Measurements from ENCODE around the gene SERPINB6. TPM values are rescaled to one million over a fixed set of nuclear protein-coding genes. Genes with fewer than 3 reads are reported as not detected.

The SERPINB6 gene
- total RNA-seq (2012; rRNA removed): 37.1 and 60.3 TPM in 2 replicates
- polyA plus RNA-seq (2012; rRNA removed): 78.7 and 91.1 TPM in 2 replicates
- 74.7 and 123 TPM in 2 replicates for polyA plus RNA-seq (2012; cell fraction: cytosol; rRNA removed)
- polyA plus RNA-seq (2012; cell fraction: nucleus; rRNA removed; ENCODE audit: low replicate concordance): 93.6 and 162 TPM in 2 replicates
- percentile 88 among the genes with signal in this experiment for Bru-seq, nascent RNA
- percentile 94 among the genes with signal in this experiment for BruChase-seq, experiment 1, labeled RNA remaining after a 6-hour chase
- BruChase-seq, experiment 2, labeled RNA remaining after a 2-hour chase: percentile 97 among the genes with signal in this experiment
- long read RNA-seq, transcript SERPINB6-205 (7 exons, 1,315 nt): major isoform, 75 of 160 reads
- long read RNA-seq, transcript SERPINB6-210 (7 exons, 1,638 nt): minor isoform, 14 of 160 reads
- long read RNA-seq, transcript SERPINB6-206 (7 exons, 1,375 nt): minor isoform, 10 of 160 reads
- long read RNA-seq, transcript SERPINB6-204 (7 exons, 1,370 nt): minor isoform, 38 of 160 reads
- long read RNA-seq, partial matches to known transcripts: 5 of 160 reads
- long read RNA-seq, other reads (novel, unspliced or antisense): 14 of 160 reads

DNA sequence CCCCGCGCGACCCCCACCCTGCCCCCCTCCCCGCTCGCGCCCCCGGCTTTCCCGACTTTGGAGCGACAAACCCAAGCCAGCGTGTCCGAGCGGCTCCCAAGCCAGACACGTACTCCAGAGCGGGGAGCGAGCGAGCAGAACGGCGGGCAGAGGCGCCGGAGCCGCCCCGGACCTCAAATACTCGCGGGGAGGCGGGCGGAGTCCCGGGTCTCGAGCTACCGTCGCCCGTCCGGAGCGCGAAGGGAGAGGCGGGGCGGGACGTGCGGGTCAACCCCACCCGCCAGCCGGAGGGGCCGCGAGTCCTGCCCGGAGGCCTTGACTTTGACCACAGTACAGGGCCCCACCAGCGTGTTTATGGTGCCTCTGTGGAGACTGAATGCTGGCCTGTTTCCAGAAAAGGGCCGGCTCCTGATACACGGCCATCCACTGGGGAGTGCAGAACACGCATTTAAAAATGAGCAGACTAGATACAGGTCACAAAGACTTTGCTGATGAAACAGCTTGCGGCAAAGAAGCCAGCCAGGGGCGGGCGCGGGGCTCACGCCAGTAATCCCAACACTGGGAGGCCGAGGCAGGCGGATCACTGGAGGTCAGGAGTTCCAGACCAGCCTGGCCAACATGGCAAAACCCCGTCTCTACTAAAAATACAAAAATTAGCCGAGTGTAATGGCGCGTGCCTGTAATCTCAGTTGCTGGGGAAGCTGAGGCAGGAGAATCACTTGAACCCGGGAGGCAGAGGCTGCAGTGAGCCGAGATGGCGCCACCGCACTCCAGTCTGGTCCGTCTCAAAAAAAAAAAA is at the start of gene SERPINB6:
Gene SERPINB6, minus strand, starts transcription at position 148 of the 799 bp plus-strand sequence. CDS start 12,235 bp downstream, outside the sequence.
- CTCF ChIA-PET: interaction anchor here (0.7 to 1.0 kb wide), 3 partner anchors 17 to 201 kb away, joined by 3 to 6 read pairs (median 3); no protein-coding TSS in a partner anchor
- POLR2A ChIA-PET (ENCODE audit: unreplicated experiment): interaction anchor here (0.6 to 1.2 kb wide), 4 partner anchors 16 to 283 kb away, joined by 3 to 6 read pairs (median 4); no protein-coding TSS in a partner anchor
- Histone ChIP-seq H3K56ac (ENCODE audit: extremely low read depth, insufficient read depth, low read length) (peak within 1 kb of the TSS; percentile 90), H3K27ac (ENCODE audit: insufficient read depth, low read length) (peak within 1 kb of the TSS; percentile 78), H3K14ac (replicated peaks; ENCODE audit: low read depth, low read length) (peak within 1 kb of the TSS; percentile 89), H3K36me3 (ENCODE audit: control insufficient read depth, insufficient read depth, low read length) (no peaks in the 10 kb centered on the region), H3K23ac (ENCODE audit: low read depth, low read length) (peak within 1 kb of the TSS; percentile 69), H2AK5ac (ENCODE audit: low read depth, low read length) (peak within 1 kb of the TSS; percentile 77), H2AK9ac (replicated peaks; ENCODE audit: low read depth, low read length, poor library complexity) (peak within 1 kb of the TSS; percentile 83), H2BK5ac (ENCODE audit: low read depth, low read length, poor library complexity, severe bottlenecking) (peak within 1 kb of the TSS; percentile 51), H2BK15ac (ENCODE audit: low read depth, low read length) (peak within 1 kb of the TSS; percentile 27; the same call in 1 of the 3 replicates), H3K9me1 (ENCODE audit: insufficient read depth, low read length) (peaks cover 3% of the 10 kb centered on the region; the same call in 1 of the 2 replicates), H3K4me3 (ENCODE audit: insufficient read depth, low read depth, low read length) (peak within 1 kb of the TSS; percentile 42), H3K27me3 (ENCODE audit: control insufficient read depth, insufficient read depth, low read length) (no peaks in the 10 kb centered on the region), H2BK20ac (ENCODE audit: low read depth, low read length) (peak within 1 kb of the TSS; percentile 27; the same call in 1 of the 2 replicates), H4K91ac (ENCODE audit: insufficient read depth, low read depth, low read length) (peak within 1 kb of the TSS; percentile 79), H3K4me1 (ENCODE audit: control insufficient read depth, insufficient read depth, low read length) (peaks cover 6% of the 10 kb centered on the region), H4K8ac (ENCODE audit: low read depth in 2 of 2, low read length in 2 of 2) (peak within 1 kb of the TSS; percentile 72 to 86), H3K4me2 (ENCODE audit: low read depth, low read length) (peak within 1 kb of the TSS; percentile 73), H2AFZ (replicated peaks; ENCODE audit: low read length, poor library complexity) (peak within 1 kb of the TSS; percentile 86), H3K18ac (ENCODE audit: low read depth, low read length) (peak within 1 kb of the TSS; percentile 11), H3K4ac (ENCODE audit: low read depth, low read length) (peak within 1 kb of the TSS; percentile 83), H3K9ac (ENCODE audit: low read depth, low read length) (peak within 1 kb of the TSS; percentile 64), H4K5ac (ENCODE audit: low read depth, low read length) (peak within 1 kb of the TSS; percentile 50), H4K20me1 (ENCODE audit: insufficient read depth, low read length) (peaks cover 18% of the 10 kb centered on the region; the same call in 1 of the 2 replicates), H3K79me1 (ENCODE audit: low read depth in 1 of 2, low read length in 2 of 2) (peaks cover 11 to 55% of the 10 kb centered on the region in 2 experiments; a peak in 3 of 4 replicates), H2BK120ac (ENCODE audit: low read depth, low read length) (peak within 1 kb of the TSS; percentile 86; the same call in 1 of the 2 replicates), H3K9me3 (ENCODE audit: control insufficient read depth, insufficient read depth, low read length) (no peaks in the 10 kb centered on the region)
- TF ChIP-seq, protein P1, sequence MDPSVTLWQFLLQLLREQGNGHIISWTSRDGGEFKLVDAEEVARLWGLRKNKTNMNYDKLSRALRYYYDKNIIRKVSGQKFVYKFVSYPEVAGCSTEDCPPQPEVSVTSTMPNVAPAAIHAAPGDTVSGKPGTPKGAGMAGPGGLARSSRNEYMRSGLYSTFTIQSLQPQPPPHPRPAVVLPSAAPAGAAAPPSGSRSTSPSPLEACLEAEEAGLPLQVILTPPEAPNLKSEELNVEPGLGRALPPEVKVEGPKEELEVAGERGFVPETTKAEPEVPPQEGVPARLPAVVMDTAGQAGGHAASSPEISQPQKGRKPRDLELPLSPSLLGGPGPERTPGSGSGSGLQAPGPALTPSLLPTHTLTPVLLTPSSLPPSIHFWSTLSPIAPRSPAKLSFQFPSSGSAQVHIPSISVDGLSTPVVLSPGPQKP (IDR thresholded peaks at IDR 0.05; ENCODE audit: borderline replicate concordance, low read depth, low read length): no peak
- 0 out of 2 replicates have a peak, but pooled peaks have one; percentile 19 for TF ChIP-seq POLR2A (IDR thresholded peaks at IDR 0.05; ENCODE audit: low read depth, low read length)
- TF ChIP-seq MXI1 (IDR thresholded peaks at IDR 0.05; ENCODE audit: borderline replicate concordance, low read depth, low read length): peak; percentile 39; the same call in 1 of the 2 replicates
- TF ChIP-seq RFX5 (IDR thresholded peaks at IDR 0.05; ENCODE audit: low read depth, low read length): no peak
- no peak for TF ChIP-seq MAFK (IDR thresholded peaks at IDR 0.05; ENCODE audit: low read depth, low read length)
- TF ChIP-seq FOS (IDR thresholded peaks at IDR 0.05; ENCODE audit: low read depth, low read length): no peak
- BruUV-seq (replicated peaks): no TSS peak
- intact Hi-C loops (cut with micrococcal nuclease): loop anchor here (1.0 to 2.0 kb wide), 3 partner anchors 11 to 19 kb away; no protein-coding TSS in a partner anchor
- dilution Hi-C loops (cut with HindIII; ENCODE audit: low sequenced_read_pairs, unreplicated experiment): no loop called here
- WGBS, 2 experiments (ENCODE audit: extremely low coverage in 2 of 2, insufficient read length in 1 of 2): 3% methylated on average over 19 of the region's 63 CpGs; no CpG with 5 or more reads in 1 of the 2 experiments
- in situ Hi-C loops (cut with MboI; ENCODE audit: low sequenced_read_pairs): no loop called here
- ATAC-seq (ENCODE audit: low read depth) (peak; percentile 68), DNase-seq (peak; percentile 71)
